Astrocyte of the cerebellum (primary cell): ENCODE data around the gene PEAK1.

Source experiments
- DNase-seq: peaks from one replicate; pipeline ENCODE4 v3.0.0-alpha.2; 2011; ENCODE audit warnings: low read depth
- H3K4me3 ChIP-seq: 2 replicates; pipeline ENCODE4 v1.5.1; 2011; ENCODE audit warnings: mild to moderate bottlenecking, low read depth, low read length, moderate library complexity
- CTCF ChIP-seq: IDR thresholded peaks from 2 replicates; pipeline ENCODE4 v1.5.1; 2012; ENCODE audit warnings: low read length, low read depth, moderate library complexity, mild to moderate bottlenecking; ENCODE audit errors: missing control alignments
- in situ Hi-C: cut with HindIII; loops from 2 replicates; pipeline ENCODE4 v1.10.0; 2017; ENCODE audit warnings: low sequenced_read_pairs

Gene PEAK1

GRCh38 chr15:77068633-77069032 is 351.3 kb downstream of the PEAK1 start:
- TF ChIP-seq CTCF, result no peak

DNA sequence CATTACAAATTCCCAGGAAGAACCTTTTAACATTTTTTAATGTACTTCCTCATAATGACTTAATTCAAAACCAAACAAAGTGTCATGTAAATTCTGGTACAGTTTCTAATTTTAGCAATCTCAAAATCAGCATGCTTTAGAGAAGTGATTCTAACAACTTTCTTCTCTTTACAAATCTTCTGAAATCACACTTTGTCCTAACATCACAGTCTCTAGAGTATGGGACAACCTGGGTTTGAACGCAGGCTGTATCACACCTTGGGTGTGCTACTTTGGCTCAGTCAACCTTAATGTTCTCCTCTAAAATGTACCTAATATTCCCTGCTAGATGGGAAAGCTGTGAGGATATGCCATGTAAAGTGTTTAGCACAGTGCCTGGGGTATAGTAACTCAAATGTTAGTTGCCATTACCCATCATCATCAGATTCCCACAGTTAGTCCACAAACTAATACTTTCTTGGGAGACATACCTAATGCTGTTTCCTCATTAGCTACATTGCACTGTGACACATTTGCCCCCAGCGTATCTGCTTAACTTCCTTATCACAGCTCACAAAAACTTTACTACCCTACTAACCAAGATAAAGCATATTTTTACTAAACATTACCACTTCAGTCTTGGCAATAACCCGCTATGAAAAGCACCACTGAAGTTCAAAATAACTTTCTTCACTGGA is 352.1 kb downstream of the PEAK1 start:
- in situ Hi-C loops, result no loop called here
- H3K4me3 ChIP-seq, result no peak overlapping the region
- TF ChIP-seq CTCF, result no peak
- no peak for DNase-seq

More at GRCh38 chr15:77068633-77069032, 351.3 kb downstream of the PEAK1 start:
- DNase-seq, result no peak
- H3K4me3 ChIP-seq, result no peak overlapping the region
- in situ Hi-C loops, result no loop called here

GRCh38 chr15:77066971-77067690 is 352.8 kb downstream of the PEAK1 start:
- no peak for DNase-seq
- no peak overlapping the region for H3K4me3 ChIP-seq
- in situ Hi-C loops, result no loop called here
- no peak for TF ChIP-seq CTCF

- H3K4me3 ChIP-seq, result no peak overlapping the region
- TF ChIP-seq CTCF, result no peak
- in situ Hi-C loops, result no loop called here
- DNase-seq, result no peak
These were observed 355.2 kb downstream of the PEAK1 start for GRCh38 chr15:77064539-77065308.

GRCh38 chr15:77064063-77064462 is 355.8 kb downstream of the PEAK1 start:
- H3K4me3 ChIP-seq, result no peak overlapping the region
- no peak for TF ChIP-seq CTCF
- no peak for DNase-seq
- in situ Hi-C loops, result no loop called here

DNA sequence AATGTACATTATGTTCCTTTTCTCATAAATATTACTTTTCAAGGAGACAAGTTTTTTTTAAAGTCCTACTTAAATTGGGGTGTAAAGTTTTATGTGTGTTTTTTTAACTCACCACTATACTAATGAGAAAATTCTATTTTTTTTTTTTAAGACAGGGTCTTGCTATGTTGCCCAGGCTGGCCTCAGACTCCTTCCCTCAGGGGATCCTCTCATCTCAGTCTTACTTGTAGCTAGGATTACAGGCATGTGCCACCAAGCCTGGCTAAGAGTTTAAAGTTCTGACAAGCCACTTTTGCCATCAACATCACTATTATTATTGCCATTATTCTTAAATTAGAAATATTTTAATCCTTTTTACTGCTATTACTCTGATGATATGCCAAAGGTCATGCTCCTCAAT is 356.7 kb downstream of the PEAK1 start:
- no peak for DNase-seq
- TF ChIP-seq CTCF, result no peak
- in situ Hi-C loops, result no loop called here

More for the DNA sequence above, 356.7 kb downstream of the PEAK1 start:
- no peak overlapping the region for H3K4me3 ChIP-seq
